ENCODE results near the gene PTPRQ. TPM values are rescaled to one million over a fixed set of nuclear protein-coding genes. Genes with fewer than 3 reads are reported as not detected.

The PTPRQ gene
- total and polyA plus RNA-seq, 2 of the 8 experiments (the other 6 are each of a cell fraction or from before 2014, with no cell fraction given), result not detected

DNA sequence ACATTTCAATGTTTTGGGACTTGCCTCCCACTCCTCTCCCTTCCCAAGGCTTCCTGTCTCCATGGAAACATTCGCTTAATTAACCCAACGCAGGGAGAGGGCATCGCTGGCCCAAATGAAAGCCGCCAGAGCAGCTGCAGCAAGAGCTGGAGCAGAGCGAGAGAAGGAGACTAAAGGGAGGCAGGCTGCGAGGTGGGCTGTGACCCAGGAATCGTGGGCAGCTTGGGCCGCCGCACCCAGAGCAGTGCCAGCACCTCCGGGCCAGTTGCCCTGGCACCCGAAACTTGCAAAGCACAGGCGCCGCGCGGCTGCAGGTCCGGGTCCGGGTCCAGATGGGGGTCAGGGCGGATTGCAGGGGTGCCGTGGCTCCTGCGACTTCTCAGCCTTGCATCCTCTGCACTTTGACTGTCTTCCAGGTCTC lies 43.5 kb upstream of the PTPRQ start (continued):
- TF ChIP-seq RXRA (IDR thresholded peaks at IDR 0.05; ENCODE audit: insufficient read depth, low read depth, low read length), result no peak
- no peak for TF ChIP-seq HDAC6 (IDR thresholded peaks at IDR 0.05; ENCODE audit: low read depth, low read length)
- TF ChIP-seq JUND (IDR thresholded peaks at IDR 0.05; ENCODE audit: low read length), result no peak
- TF ChIP-seq CREB1 (IDR thresholded peaks at IDR 0.05), result no peak

All from H1 (cell line).